ENCODE measurements around the gene PLSCR4.

DNA sequence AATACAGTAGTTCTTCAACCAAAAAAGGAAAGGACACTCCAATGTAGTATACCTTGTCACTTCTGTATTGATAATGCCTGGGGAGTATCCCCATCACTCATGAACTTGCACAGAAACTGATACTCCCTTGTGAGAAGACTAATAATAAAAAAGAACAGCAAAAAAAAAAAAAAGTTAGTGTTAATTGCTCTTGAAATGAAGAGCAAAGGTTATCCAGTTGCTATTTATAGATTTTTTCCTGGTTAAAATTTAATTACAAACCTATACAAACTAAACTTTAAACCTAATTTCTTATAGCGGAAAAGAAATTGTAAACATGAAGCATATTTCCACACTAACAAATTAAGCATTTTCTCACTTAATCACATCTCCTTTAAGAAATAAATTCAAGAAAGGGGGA is 96.6 kb downstream of the PLSCR4 start:
- no peak for TF ChIP-seq TAF1 (IDR thresholded peaks at IDR 0.05; ENCODE audit: borderline replicate concordance, insufficient read depth, low read length)
- TF ChIP-seq REST (IDR thresholded peaks at IDR 0.05; ENCODE audit: insufficient read depth in 1 of 2, low read depth in 2 of 2, low read length in 2 of 2) = no peak
- no peak for TF ChIP-seq POLR2AphosphoS5 (IDR thresholded peaks at IDR 0.05; ENCODE audit: low read depth, low read length)
